SK-N-SH (cell line): ENCODE data around the gene ACOT12. TPM values are rescaled to one million over a fixed set of nuclear protein-coding genes. Genes with fewer than 3 reads are reported as not detected.

Experiments
- CTCF ChIA-PET: fragments of 300-600, 350-600 bp; formaldehyde crosslinking; extraction: SDS; loops from one replicate; lab custom pipeline; 2021; lab: Yijun Ruan, JAX
- POLR2A ChIA-PET: fragments of 350-600 bp; sonication (Branson Sonifier 250); formaldehyde crosslinking; extraction: SDS; loops from one replicate; lab custom pipeline; 2020; ENCODE audit warnings: antibody characterized with exemption, inconsistent platforms; lab: Yijun Ruan, JAX
- DNase-seq: peaks from one replicate; pipeline ENCODE4 v3.0.0; 2012
- H2AFZ ChIP-seq: fragments of 200-600 bp; sonication (generic); 2 replicates; pipeline ENCODE4 v1.8.1; 2016; ENCODE audit warnings: antibody characterized with exemption, mild to moderate bottlenecking, low read depth
- H3F3A ChIP-seq: fragments of 200-600 bp; sonication (generic); replicated peaks from 2 replicates; pipeline ENCODE3; 2016; ENCODE audit warnings: antibody characterized with exemption, mild to moderate bottlenecking; ENCODE audit not compliant: insufficient read depth
- H3K27ac ChIP-seq, 2 experiments: fragments of 200-500 bp in 1 of 2; fragments of 200-600 bp in 1 of 2; sonication (Bioruptor generic) in 1 of 2; sonication (generic), shearing (Covaris generic) in 1 of 2; 2 replicates each; pipeline versions ENCODE4 v1.5.1 to v1.6.1; 2014 to 2016; ENCODE audit warnings: low read depth in 2 of 2, inconsistent platforms in 1 of 2, low read length in 1 of 2, mild to moderate bottlenecking in 1 of 2, mixed read lengths in 1 of 2
- H3K27me3 ChIP-seq: fragments of 200-600 bp; sonication (generic), shearing (Covaris generic); 2 replicates; pipeline ENCODE4 v1.6.1; 2016; ENCODE audit warnings: mixed run types; ENCODE audit not compliant: insufficient read depth
- H3K36me3 ChIP-seq, 2 experiments: fragments of 200-500 bp in 1 of 2; fragments of 200-600 bp in 1 of 2; sonication (Bioruptor generic) in 1 of 2; sonication (generic) in 1 of 2; replicated peaks in 1 of 2; 2 replicates each; pipeline versions ENCODE3 to v1.5.1; 2014 to 2016; ENCODE audit warnings: low read length in 1 of 2, mild to moderate bottlenecking in 1 of 2; ENCODE audit not compliant: insufficient read depth in 2 of 2, control insufficient read depth in 1 of 2
- H3K4me1 ChIP-seq, 2 experiments: fragments of 200-500 bp in 1 of 2; fragments of 200-600 bp in 1 of 2; sonication (Bioruptor generic) in 1 of 2; sonication (generic), shearing (Covaris generic) in 1 of 2; 2 replicates each; pipeline versions ENCODE4 v1.5.1 to v1.6.1; 2014 to 2016; ENCODE audit warnings: low read depth in 1 of 2, low read length in 1 of 2, mixed run types in 1 of 2; ENCODE audit not compliant: insufficient read depth in 2 of 2, control insufficient read depth in 1 of 2
- H3K4me2 ChIP-seq: fragments of 200-600 bp; sonication (generic), shearing (Covaris generic); 2 replicates; pipeline ENCODE4 v1.6.1; 2017; ENCODE audit warnings: mixed run types
- H3K4me3 ChIP-seq, 2 experiments: fragments of 200-500 bp in 1 of 2; fragments of 200-600 bp in 1 of 2; sonication (Bioruptor generic) in 1 of 2; sonication (generic), shearing (Covaris generic) in 1 of 2; 2 replicates each; pipeline versions ENCODE4 v1.5.1 to v1.8.1; 2014 to 2016; ENCODE audit warnings: low read depth in 2 of 2, inconsistent platforms in 1 of 2, low read length in 1 of 2, mild to moderate bottlenecking in 1 of 2, mixed read lengths in 1 of 2, moderate library complexity in 1 of 2
- H3K79me2 ChIP-seq: fragments of 200-600 bp; sonication (generic); 2 replicates; pipeline ENCODE4 v1.8.1; 2017; ENCODE audit warnings: mild to moderate bottlenecking; ENCODE audit not compliant: insufficient read depth
- H3K9ac ChIP-seq: fragments of 200-600 bp; sonication (generic); 2 replicates; pipeline ENCODE4 v1.6.1; 2017; ENCODE audit warnings: mixed run types
- H3K9me2 ChIP-seq: fragments of 200-600 bp; sonication (generic); 2 replicates; pipeline ENCODE4 v1.6.1; 2017; ENCODE audit warnings: mixed run types
- H3K9me3 ChIP-seq: fragments of 200-600 bp; sonication (generic); 2 replicates; pipeline ENCODE4 v1.6.1; 2017; ENCODE audit warnings: mixed run types, mild to moderate bottlenecking, moderate library complexity
- H4K20me1 ChIP-seq: fragments of 200-600 bp; sonication (generic); 2 replicates; pipeline ENCODE4 v1.6.1; 2017; ENCODE audit warnings: mild to moderate bottlenecking, mixed run types; ENCODE audit not compliant: insufficient read depth
- EP300 ChIP-seq, 2 experiments: IDR thresholded peaks; 2 replicates each; pipeline versions ENCODE4 v1.4.0 to v1.6.1; 2012; ENCODE audit warnings: borderline replicate concordance in 1 of 2, low read depth in 1 of 2, low read length in 1 of 2
- FOXM1 ChIP-seq: IDR thresholded peaks from 2 replicates; pipeline ENCODE4 v1.4.0; 2012; ENCODE audit warnings: low read depth, mild to moderate bottlenecking
- JUND ChIP-seq: IDR thresholded peaks from 2 replicates; pipeline ENCODE4 v1.4.0; 2012
- MAX ChIP-seq: IDR thresholded peaks from 2 replicates; pipeline ENCODE4 v1.4.0; 2012; ENCODE audit warnings: low read depth
- MEF2A ChIP-seq: IDR thresholded peaks from 2 replicates; pipeline ENCODE4 v1.4.0; 2012; ENCODE audit warnings: low read depth, borderline replicate concordance
- NFIC ChIP-seq: IDR thresholded peaks from 2 replicates; pipeline ENCODE4 v1.4.0; 2012; ENCODE audit warnings: borderline replicate concordance
- PBX3 ChIP-seq: IDR thresholded peaks from 2 replicates; pipeline ENCODE4; 2012
- SIN3A ChIP-seq: IDR thresholded peaks from 2 replicates; pipeline ENCODE4 v1.6.1; 2012; ENCODE audit warnings: low read depth, mild to moderate bottlenecking, low read length, moderate library complexity, borderline replicate concordance
- SMC3 ChIP-seq: IDR thresholded peaks from 2 replicates; pipeline ENCODE4 v1.6.1; 2012; ENCODE audit warnings: low read depth, low read length, improper control_type of control experiment
- TAF1 ChIP-seq: IDR thresholded peaks from 2 replicates; pipeline ENCODE4 v1.6.1; 2012; ENCODE audit warnings: low read depth, mild to moderate bottlenecking, low read length, moderate library complexity, borderline replicate concordance
- TEAD4 ChIP-seq: IDR thresholded peaks from 2 replicates; pipeline ENCODE4 v1.4.0; 2012; ENCODE audit warnings: mild to moderate bottlenecking, borderline replicate concordance; ENCODE audit not compliant: insufficient read depth
- USF2 ChIP-seq: fragments of 150-350 bp; IDR thresholded peaks from 2 replicates; pipeline ENCODE4 v1.6.1; 2017; ENCODE audit warnings: antibody characterized with exemption, low read length, low read depth, borderline replicate concordance
- YY1 ChIP-seq: IDR thresholded peaks from 2 replicates; pipeline ENCODE4 v1.4.0; 2012; ENCODE audit warnings: low read depth, mild to moderate bottlenecking
- WGBS: methylation state at CpG from one replicate; pipeline ENCODE4 v1.1.6; 2017; ENCODE audit warnings: low lambda C conversion rate; 5-methylcytosine and 5-hydroxymethylcytosine counted together
- polyA plus RNA-seq, 3 experiments: library from polyadenylated mRNA; depleted of rRNA; stranded (reverse); fragments of >200 nt; gene quantifications; 2 replicates each; pipeline ENCODE4 v1.2.3, GENCODE V29; 2012
- TF ChIP-seq, protein P1 (sequence below): IDR thresholded peaks from 2 replicates; pipeline ENCODE4 v1.4.0; 2012; ENCODE audit warnings: low read depth, borderline replicate concordance
- TF ChIP-seq, protein P2 (sequence below): IDR thresholded peaks from 2 replicates; pipeline ENCODE4 v1.4.0; 2012; ENCODE audit warnings: low read depth, borderline replicate concordance
- TF ChIP-seq, protein P3 (sequence below): IDR thresholded peaks from 2 replicates; pipeline ENCODE4 v1.6.1; 2012; ENCODE audit warnings: mild to moderate bottlenecking, low read depth, low read length, moderate library complexity

Gene ACOT12
- polyA plus RNA-seq, 1 of the 3 experiments (the other 2 are of a cell fraction): 0.07 TPM

GRCh38 chr5:81349161-81349560 lies 44.8 kb downstream of the ACOT12 start:
- H4K20me1 ChIP-seq: no peaks in the 10 kb centered on the region
- no peaks in the 10 kb centered on the region for H3K4me1 ChIP-seq
- 68% methylated on average over 4 of the region's 4 CpGs for WGBS
- TF ChIP-seq FOXM1 (no peak), PBX3 (no peak), SMC3 (no peak), SIN3A (no peak), USF2 (no peak)
- DNase-seq: no peak
- no peak overlapping the region for H3K4me3 ChIP-seq
- H3K36me3 ChIP-seq: no peaks in the 10 kb centered on the region
- H3K27me3 ChIP-seq: no peaks in the 10 kb centered on the region
- H3K79me2 ChIP-seq: no peaks in the 10 kb centered on the region
- H3K9ac ChIP-seq: no peak overlapping the region
- no peak overlapping the region for H3K27ac ChIP-seq
- H3K4me2 ChIP-seq: no peak overlapping the region
- ChIA-PET CTCF (no interaction called here), POLR2A (no interaction called here)
- no peaks in the 10 kb centered on the region for H3K9me3 ChIP-seq
- H3K9me2 ChIP-seq: no peaks in the 10 kb centered on the region
- H2AFZ ChIP-seq: no peak overlapping the region
- H3F3A ChIP-seq: no peaks in the 10 kb centered on the region

- H3K9me3 ChIP-seq: no peaks in the 10 kb centered on the region
- H3K27ac ChIP-seq: no peak overlapping the region
- H3F3A ChIP-seq: no peaks in the 10 kb centered on the region
- ChIA-PET CTCF (no interaction called here), POLR2A (no interaction called here)
- TF ChIP-seq TAF1 (no peak), JUND (no peak), MEF2A (no peak), MAX (no peak), EP300 (IDR thresholded peaks at IDR 0.05; ENCODE audit: borderline replicate concordance in 1 of 2, low read depth in 1 of 2, low read length in 1 of 2) (no peak), NFIC (no peak), SIN3A (no peak), TEAD4 (no peak), YY1 (no peak)
- TF ChIP-seq, protein P1, sequence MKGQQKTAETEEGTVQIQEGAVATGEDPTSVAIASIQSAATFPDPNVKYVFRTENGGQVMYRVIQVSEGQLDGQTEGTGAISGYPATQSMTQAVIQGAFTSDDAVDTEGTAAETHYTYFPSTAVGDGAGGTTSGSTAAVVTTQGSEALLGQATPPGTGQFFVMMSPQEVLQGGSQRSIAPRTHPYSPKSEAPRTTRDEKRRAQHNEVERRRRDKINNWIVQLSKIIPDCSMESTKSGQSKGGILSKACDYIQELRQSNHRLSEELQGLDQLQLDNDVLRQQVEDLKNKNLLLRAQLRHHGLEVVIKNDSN: no peak
- TF ChIP-seq, protein P2, sequence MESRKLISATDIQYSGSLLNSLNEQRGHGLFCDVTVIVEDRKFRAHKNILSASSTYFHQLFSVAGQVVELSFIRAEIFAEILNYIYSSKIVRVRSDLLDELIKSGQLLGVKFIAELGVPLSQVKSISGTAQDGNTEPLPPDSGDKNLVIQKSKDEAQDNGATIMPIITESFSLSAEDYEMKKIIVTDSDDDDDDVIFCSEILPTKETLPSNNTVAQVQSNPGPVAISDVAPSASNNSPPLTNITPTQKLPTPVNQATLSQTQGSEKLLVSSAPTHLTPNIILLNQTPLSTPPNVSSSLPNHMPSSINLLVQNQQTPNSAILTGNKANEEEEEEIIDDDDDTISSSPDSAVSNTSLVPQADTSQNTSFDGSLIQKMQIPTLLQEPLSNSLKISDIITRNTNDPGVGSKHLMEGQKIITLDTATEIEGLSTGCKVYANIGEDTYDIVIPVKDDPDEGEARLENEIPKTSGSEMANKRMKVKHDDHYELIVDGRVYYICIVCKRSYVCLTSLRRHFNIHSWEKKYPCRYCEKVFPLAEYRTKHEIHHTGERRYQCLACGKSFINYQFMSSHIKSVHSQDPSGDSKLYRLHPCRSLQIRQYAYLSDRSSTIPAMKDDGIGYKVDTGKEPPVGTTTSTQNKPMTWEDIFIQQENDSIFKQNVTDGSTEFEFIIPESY: no peak
- TF ChIP-seq, protein P3, sequence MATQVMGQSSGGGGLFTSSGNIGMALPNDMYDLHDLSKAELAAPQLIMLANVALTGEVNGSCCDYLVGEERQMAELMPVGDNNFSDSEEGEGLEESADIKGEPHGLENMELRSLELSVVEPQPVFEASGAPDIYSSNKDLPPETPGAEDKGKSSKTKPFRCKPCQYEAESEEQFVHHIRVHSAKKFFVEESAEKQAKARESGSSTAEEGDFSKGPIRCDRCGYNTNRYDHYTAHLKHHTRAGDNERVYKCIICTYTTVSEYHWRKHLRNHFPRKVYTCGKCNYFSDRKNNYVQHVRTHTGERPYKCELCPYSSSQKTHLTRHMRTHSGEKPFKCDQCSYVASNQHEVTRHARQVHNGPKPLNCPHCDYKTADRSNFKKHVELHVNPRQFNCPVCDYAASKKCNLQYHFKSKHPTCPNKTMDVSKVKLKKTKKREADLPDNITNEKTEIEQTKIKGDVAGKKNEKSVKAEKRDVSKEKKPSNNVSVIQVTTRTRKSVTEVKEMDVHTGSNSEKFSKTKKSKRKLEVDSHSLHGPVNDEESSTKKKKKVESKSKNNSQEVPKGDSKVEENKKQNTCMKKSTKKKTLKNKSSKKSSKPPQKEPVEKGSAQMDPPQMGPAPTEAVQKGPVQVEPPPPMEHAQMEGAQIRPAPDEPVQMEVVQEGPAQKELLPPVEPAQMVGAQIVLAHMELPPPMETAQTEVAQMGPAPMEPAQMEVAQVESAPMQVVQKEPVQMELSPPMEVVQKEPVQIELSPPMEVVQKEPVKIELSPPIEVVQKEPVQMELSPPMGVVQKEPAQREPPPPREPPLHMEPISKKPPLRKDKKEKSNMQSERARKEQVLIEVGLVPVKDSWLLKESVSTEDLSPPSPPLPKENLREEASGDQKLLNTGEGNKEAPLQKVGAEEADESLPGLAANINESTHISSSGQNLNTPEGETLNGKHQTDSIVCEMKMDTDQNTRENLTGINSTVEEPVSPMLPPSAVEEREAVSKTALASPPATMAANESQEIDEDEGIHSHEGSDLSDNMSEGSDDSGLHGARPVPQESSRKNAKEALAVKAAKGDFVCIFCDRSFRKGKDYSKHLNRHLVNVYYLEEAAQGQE: no peak
- H3K36me3 ChIP-seq: no peaks in the 10 kb centered on the region
- no peaks in the 10 kb centered on the region for H4K20me1 ChIP-seq
- H3K4me1 ChIP-seq: no peaks in the 10 kb centered on the region
- no peak overlapping the region for H3K4me3 ChIP-seq
- no peak overlapping the region for H2AFZ ChIP-seq
- WGBS: 81% methylated on average over 5 of the region's 5 CpGs
- H3K79me2 ChIP-seq: no peaks in the 10 kb centered on the region
- DNase-seq: no peak
- no peaks in the 10 kb centered on the region for H3K9me2 ChIP-seq
- peaks cover 1% of the 10 kb centered on the region; the same call in 1 of the 2 replicates for H3K27me3 ChIP-seq
- H3K9ac ChIP-seq: no peak overlapping the region
- H3K4me2 ChIP-seq: no peak overlapping the region
These were observed 48.4 kb downstream of the ACOT12 start for GRCh38 chr5:81345411-81346003.
